HEK293 (cell line): ENCODE measurements around the gene SNTG2.
"Not testable (repeated sequence)": the region's sequence is repeated elsewhere in the genome, so short reads cannot be mapped to it uniquely, and the experiment has no call there.

ENCODE experiments used
- CTCF ChIA-PET: fragments of 350-600 bp; formaldehyde crosslinking; extraction: SDS; loops from one replicate; lab custom pipeline; 2021; ENCODE audit warnings: antibody characterized with exemption; lab: Yijun Ruan, JAX
- POLR2A ChIA-PET: fragments of 300-600 bp; formaldehyde crosslinking; extraction: SDS; loops from one replicate; lab custom pipeline; 2020; ENCODE audit warnings: antibody characterized with exemption, inconsistent platforms; lab: Yijun Ruan, JAX
- H3K27ac ChIP-seq: fragments of 200-500 bp; sonication (Bioruptor generic); 2 replicates; pipeline ENCODE4 v1.5.1; 2014; ENCODE audit warnings: low read depth, low read length, control low read depth, inconsistent platforms; ENCODE audit errors: extremely low read depth
- H3K36me3 ChIP-seq, 2 experiments: fragments of 200-500 bp in 1 of 2; sonication (Bioruptor generic) in 1 of 2; 1 replicate in 1 of 2; 2 replicates in 1 of 2; pipeline ENCODE4 v1.5.1; 2014 to 2017; ENCODE audit warnings: inconsistent platforms in 2 of 2, low read length in 2 of 2; ENCODE audit not compliant: control insufficient read depth in 2 of 2, insufficient read depth in 1 of 2
- H3K4me1 ChIP-seq: fragments of 200-500 bp; sonication (Bioruptor generic); 2 replicates; pipeline ENCODE4 v1.5.1; 2014; ENCODE audit warnings: mild to moderate bottlenecking, low read length, inconsistent platforms; ENCODE audit not compliant: control insufficient read depth, insufficient read depth
- H3K4me3 ChIP-seq: 2 replicates; pipeline ENCODE4 v1.5.1; 2011; ENCODE audit warnings: low read depth, mild to moderate bottlenecking, control low read depth, low read length, moderate library complexity
- H3K9me3 ChIP-seq: fragments of 200-500 bp; sonication (Bioruptor generic); 2 replicates; pipeline ENCODE4 v1.5.1; 2014; ENCODE audit warnings: low read depth, low read length, inconsistent platforms; ENCODE audit not compliant: control insufficient read depth, insufficient read depth
- ATF2 ChIP-seq: fragments of 450-650 bp; formaldehyde crosslinking; IDR thresholded peaks from 2 replicates; pipeline ENCODE4 v1.5.1; 2016; ENCODE audit warnings: missing biosample characterization, missing genetic modification characterization, low read depth
- BCL11A ChIP-seq: fragments of 450-650 bp; formaldehyde crosslinking; IDR thresholded peaks from 2 replicates; pipeline ENCODE4 v1.5.1; 2016; ENCODE audit warnings: low read depth, missing biosample characterization, missing genetic modification characterization
- GLIS1 ChIP-seq: fragments of 450-650 bp; formaldehyde crosslinking; IDR thresholded peaks from 2 replicates; pipeline ENCODE4 v1.5.1; 2016; ENCODE audit warnings: missing biosample characterization, missing genetic modification characterization
- GLIS2 ChIP-seq: fragments of 450-650 bp; formaldehyde crosslinking; IDR thresholded peaks from 2 replicates; pipeline ENCODE4 v1.5.1; 2016; ENCODE audit warnings: missing biosample characterization, missing genetic modification characterization
- TRIM28 ChIP-seq: IDR thresholded peaks from 2 replicates; pipeline ENCODE4 v1.6.1; 2011; ENCODE audit warnings: low read length, control low read depth, borderline replicate concordance
- ZNF132 ChIP-seq: fragments of 450-650 bp; formaldehyde crosslinking; IDR thresholded peaks from 2 replicates; pipeline ENCODE4 v1.5.1; 2017; ENCODE audit warnings: missing biosample characterization, missing genetic modification characterization, borderline replicate concordance
- ZNF146 ChIP-seq: fragments of 450-650 bp; formaldehyde crosslinking; IDR thresholded peaks from 2 replicates; pipeline ENCODE4 v1.5.1; 2016; ENCODE audit warnings: missing biosample characterization, missing genetic modification characterization
- ZNF175 ChIP-seq: fragments of 450-650 bp; formaldehyde crosslinking; IDR thresholded peaks from 2 replicates; pipeline ENCODE4 v1.5.1; 2016; ENCODE audit warnings: missing biosample characterization, missing genetic modification characterization
- ZNF311 ChIP-seq: fragments of 450-650 bp; formaldehyde crosslinking; IDR thresholded peaks from 2 replicates; pipeline ENCODE4 v1.5.1; 2017; ENCODE audit warnings: missing biosample characterization, missing genetic modification characterization, borderline replicate concordance
- ZNF394 ChIP-seq: fragments of 450-650 bp; formaldehyde crosslinking; IDR thresholded peaks from 2 replicates; pipeline ENCODE4 v1.5.1; 2016; ENCODE audit warnings: missing biosample characterization, missing genetic modification characterization, mild to moderate bottlenecking, moderate library complexity, borderline replicate concordance
- ZNF501 ChIP-seq: fragments of 450-650 bp; formaldehyde crosslinking; IDR thresholded peaks from 2 replicates; pipeline ENCODE4 v1.5.1; 2016; ENCODE audit warnings: missing biosample characterization, missing genetic modification characterization
- ZNF549 ChIP-seq: fragments of 450-650 bp; IDR thresholded peaks from 2 replicates; pipeline ENCODE4 v1.5.1; 2018; ENCODE audit warnings: missing biosample characterization, missing genetic modification characterization, mild to moderate bottlenecking, inconsistent platforms, moderate library complexity
- ZNF558 ChIP-seq: fragments of 450-650 bp; formaldehyde crosslinking; IDR thresholded peaks from 2 replicates; pipeline ENCODE4 v1.5.1; 2016; ENCODE audit warnings: missing biosample characterization, missing genetic modification characterization
- ZNF658 ChIP-seq: fragments of 450-650 bp; formaldehyde crosslinking; IDR thresholded peaks from 2 replicates; pipeline ENCODE4; 2016; ENCODE audit warnings: missing biosample characterization, missing genetic modification characterization
- ZNF701 ChIP-seq: fragments of 450-650 bp; formaldehyde crosslinking; IDR thresholded peaks from 2 replicates; pipeline ENCODE4 v1.5.1; 2016; ENCODE audit warnings: missing biosample characterization, missing genetic modification characterization
- ZNF747 ChIP-seq: fragments of 450-650 bp; formaldehyde crosslinking; IDR thresholded peaks from 2 replicates; pipeline ENCODE4 v1.5.1; 2016; ENCODE audit warnings: missing biosample characterization, missing genetic modification characterization
- ZSCAN18 ChIP-seq: fragments of 450-650 bp; formaldehyde crosslinking; IDR thresholded peaks from 2 replicates; pipeline ENCODE4 v1.5.1; 2016; ENCODE audit warnings: missing biosample characterization, missing genetic modification characterization
- ZSCAN30 ChIP-seq: fragments of 450-650 bp; IDR thresholded peaks from 2 replicates; pipeline ENCODE4 v1.5.1; 2018; ENCODE audit warnings: missing biosample characterization, mild to moderate bottlenecking, missing genetic modification characterization, moderate library complexity
- ZXDB ChIP-seq: fragments of 450-650 bp; formaldehyde crosslinking; IDR thresholded peaks from 2 replicates; pipeline ENCODE4 v1.5.1; 2016; ENCODE audit warnings: missing biosample characterization, missing genetic modification characterization

SNTG2 gene

GRCh38 chr2:1104364-1104763 is 153.7 kb downstream of the SNTG2 start (continued):
- TF ChIP-seq ZNF747 (tag by site-specific recombination): no peak

DNA sequence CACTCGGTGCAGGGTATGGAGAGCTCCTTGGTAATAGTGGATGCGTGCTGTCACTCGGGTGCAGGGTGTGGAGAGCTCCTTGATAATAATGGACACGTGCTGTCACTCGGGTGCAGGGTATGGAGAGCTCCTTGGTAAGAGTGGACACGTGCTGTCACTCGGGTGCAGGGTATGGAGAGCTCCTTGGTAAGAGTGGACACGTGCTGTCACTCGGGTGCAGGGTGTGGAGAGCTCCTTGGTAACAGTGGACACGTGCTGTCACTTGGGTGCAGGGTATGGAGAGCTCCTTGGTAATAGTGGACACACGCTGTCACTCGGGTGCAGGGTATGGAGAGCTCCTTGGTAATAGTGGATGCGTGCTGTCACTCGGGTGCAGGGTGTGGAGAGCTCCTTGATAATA is 155.7 kb downstream of the SNTG2 start:
- H3K9me3 ChIP-seq, H3K36me3 ChIP-seq, H3K4me1 ChIP-seq, H3K4me3 ChIP-seq, CTCF ChIA-PET, H3K27ac ChIP-seq: not testable (repeated sequence)
- POLR2A ChIA-PET: interaction anchor here (0.7 kb wide), 1 partner anchor 713 kb away, joined by 4 read pairs; no protein-coding TSS in a partner anchor

GRCh38 chr2:1115843-1116539 is 165.3 kb downstream of the SNTG2 start:
- H3K9me3 ChIP-seq: no peaks in the 10 kb centered on the region
- POLR2A ChIA-PET: no interaction called here
- no peak overlapping the region for H3K27ac ChIP-seq
- H3K36me3 ChIP-seq: no peaks in the 10 kb centered on the region
- TF ChIP-seq GLIS1 (no peak), ZNF549 (no peak), TRIM28 (no peak), ATF2 (no peak), ZNF311 (no peak), ZXDB (no peak), ZNF175 (no peak)
- H3K4me3 ChIP-seq: no peak overlapping the region
- CTCF ChIA-PET: interaction anchor here (0.6 to 0.7 kb wide), 2 partner anchors 9 to 359 kb away, joined by 3 to 6 read pairs; no protein-coding TSS in a partner anchor
- no peaks in the 10 kb centered on the region for H3K4me1 ChIP-seq

DNA sequence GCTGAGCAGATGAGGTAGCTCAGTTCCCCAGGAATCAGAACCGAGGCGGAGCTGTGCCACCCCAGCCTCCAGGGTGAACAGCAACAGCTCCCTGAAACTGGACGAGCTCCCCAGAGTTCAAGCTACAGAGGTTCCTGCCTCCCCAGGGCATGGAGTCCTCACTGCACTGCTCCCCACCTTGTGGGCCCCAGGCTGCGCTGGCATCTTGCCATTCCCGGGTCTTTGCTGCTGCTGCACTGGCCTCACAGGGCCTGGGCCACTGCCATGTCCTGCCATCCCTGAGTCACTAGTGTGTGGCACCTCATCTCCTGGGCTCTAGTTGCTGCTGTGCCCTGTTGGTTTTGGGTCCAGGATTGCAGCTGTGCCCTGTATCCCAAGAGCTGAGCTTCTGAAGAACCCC is 166.9 kb downstream of the SNTG2 start:
- H3K9me3 ChIP-seq: no peaks in the 10 kb centered on the region
- CTCF ChIA-PET: no interaction called here
- H3K4me3 ChIP-seq: no peak overlapping the region
- POLR2A ChIA-PET: no interaction called here
- TF ChIP-seq ZSCAN18 (tag by site-specific recombination): no peak
- no peak for TF ChIP-seq ZNF501
- TF ChIP-seq ZNF394 (tag by site-specific recombination): no peak
- no peak for TF ChIP-seq GLIS2 (tag by site-specific recombination)
- TF ChIP-seq ZNF701: no peak
- TF ChIP-seq BCL11A (tag by site-specific recombination): no peak
- no peak for TF ChIP-seq ZNF658 (tag by site-specific recombination)
- no peak for TF ChIP-seq ZNF132 (tag by site-specific recombination)
- TF ChIP-seq ZNF558 (tag by site-specific recombination): no peak
- no peak for TF ChIP-seq ZSCAN30 (tag by site-specific recombination)
- TF ChIP-seq ZNF146 (tag by site-specific recombination): no peak
- H3K27ac ChIP-seq: no peak overlapping the region
- H3K36me3 ChIP-seq: no peaks in the 10 kb centered on the region
- H3K4me1 ChIP-seq: no peaks in the 10 kb centered on the region
